GM18508 (cell line): ENCODE measurements around the gene GIPC3.

Experiments used
- ATAC-seq: cut with Tn5 transposase; IDR thresholded peaks from one replicate; pipeline ENCODE4 v1.9.1; 2021; ENCODE audit warnings: moderate number of reproducible peaks; ENCODE audit not compliant: insufficient read depth, unreplicated experiment

The GIPC3 gene

DNA sequence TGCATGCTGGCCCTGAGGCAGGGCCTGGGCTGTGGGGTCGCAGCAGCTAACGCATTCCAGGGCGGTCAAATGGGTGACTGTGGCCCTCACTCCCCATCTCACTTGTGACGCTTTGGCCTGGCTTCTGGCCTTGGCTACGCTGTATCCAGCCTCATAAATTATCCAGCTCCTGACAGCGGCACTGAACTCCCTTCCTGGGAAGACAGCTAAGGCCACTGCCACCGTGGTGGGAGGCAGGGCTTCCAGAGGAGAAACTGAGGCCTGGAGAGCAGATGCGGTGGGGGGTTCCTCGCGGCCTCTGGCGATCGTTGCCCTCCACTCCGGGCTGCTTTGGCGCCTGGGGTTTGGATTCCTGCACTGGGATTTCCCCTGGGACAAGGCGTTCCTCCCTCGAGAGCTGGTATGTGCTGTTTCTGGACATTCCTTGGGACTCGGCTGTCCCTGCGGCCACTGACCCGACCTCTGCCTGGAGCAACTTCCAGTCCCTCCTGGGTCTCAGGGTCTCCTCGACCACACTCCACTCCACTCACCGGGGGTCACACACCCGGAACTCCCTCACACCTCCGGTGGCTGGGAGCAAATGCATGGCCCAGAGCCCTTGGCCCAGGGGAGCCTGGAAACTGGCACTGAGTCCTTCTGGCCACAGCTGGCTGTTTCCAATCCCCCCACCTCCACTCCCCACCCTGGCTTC is 18.0 kb downstream of the GIPC3 start:
- no peak for ATAC-seq

DNA sequence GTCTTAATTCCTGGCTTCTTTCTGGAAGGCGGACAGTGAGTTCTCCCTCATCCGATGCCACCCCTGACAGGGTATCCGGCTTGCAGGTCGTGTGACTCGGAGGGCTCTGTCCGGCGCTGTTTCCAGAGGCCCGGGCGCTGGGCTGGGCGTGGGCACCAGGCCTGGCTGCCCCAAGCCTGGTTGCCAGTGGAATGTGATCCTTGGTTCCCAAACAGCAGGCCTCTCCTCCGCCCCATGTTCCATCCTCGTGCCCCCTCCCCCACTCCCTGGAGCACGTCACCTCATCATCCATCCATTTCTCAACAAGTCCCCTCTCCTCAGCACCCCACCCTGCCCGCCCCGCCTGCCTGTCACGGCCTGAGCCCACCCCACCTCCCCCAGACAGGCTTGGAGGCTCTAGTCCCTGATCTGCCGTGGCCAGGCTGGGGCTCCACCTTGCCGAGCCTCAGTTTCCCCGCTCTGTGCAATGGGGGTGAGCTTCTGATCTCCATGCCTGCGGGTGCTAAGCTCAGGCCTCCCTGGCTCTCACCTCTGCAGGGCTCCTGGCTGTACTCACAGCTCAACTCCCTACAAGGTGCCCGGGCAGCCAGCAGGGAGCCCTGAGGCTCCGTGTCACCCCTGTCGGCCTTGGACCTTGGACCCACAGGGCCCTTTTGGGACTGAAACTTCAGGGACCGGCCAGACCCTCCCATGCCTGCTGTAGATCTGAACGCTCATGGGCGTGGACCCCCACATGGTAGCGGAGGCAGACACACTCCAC is 19.1 kb downstream of the GIPC3 start:
- ATAC-seq, result no peak

DNA sequence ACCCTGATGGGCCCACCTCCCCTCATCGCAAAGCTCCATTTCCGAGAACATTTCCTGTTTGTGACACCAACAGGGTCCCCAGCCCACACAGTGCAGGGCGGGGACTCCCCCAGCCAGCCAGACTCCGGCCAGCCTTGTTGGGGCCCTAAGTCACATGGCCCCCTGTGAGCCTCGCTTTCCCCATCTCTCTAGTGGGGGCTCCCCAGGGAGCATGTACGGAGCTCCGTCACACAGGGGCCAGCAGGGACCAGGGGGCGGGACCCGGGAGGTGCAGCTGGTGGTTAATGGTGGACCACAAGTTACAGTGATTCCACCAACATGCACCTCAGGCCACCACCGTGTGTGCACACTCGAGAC is 19.7 kb downstream of the GIPC3 start:
- ATAC-seq, result no peak

DNA sequence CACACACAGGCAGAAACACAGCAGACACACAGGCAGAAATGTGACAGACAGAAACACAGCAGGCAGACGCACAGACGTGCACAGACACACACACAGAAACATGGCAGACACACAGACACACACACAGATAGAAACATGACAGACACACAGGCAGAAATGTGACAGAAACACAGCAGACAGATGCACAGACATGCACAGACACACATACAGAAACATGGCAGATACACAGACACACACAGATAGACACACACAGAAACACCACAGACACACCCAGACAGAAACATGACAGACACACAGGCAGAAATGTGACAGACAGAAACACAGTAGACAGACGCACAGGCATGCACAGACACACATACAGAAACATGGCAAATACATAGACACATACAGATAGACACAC is 20.1 kb downstream of the GIPC3 start:
- no peak for ATAC-seq

DNA sequence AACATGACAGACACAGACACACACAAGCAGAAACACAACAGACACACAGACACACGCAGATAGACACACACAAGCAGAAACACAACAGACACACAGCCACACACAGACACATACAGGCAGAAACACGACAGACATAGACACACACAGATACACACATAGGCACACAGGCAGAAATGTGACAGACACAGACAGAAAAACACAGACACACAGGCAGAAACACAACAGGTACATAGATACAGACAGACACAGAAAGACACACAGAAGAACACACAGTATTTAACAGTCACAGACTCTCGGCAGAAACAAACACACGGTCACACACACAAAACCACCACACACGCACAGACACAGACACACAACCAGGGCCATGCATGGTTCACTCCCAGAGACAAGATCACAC is 20.5 kb downstream of the GIPC3 start:
- no peak for ATAC-seq

DNA sequence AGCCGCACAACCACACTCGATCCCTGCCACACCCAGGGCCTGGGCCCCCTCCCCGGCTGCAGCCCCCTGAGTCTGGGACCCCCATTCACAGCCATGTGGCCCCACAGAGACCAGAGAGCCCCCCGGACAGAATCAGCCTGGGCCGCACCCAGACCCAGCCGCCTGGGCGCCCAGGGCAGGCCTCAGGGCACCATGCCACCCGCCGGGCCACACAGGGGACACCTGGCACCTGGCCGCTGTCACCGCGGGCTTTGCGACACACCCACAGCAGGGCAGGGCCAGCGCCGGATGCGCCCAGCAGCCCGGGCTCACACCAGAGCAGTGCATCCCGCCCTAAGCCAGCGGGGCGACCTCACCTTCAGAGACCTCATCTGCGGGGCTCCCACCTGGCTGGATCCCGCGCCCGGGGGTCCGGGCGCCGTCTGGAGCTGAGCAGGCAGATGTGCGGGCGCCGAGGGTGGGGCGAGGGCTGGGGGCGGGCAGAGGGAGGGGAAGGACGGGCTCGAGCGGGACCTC is 21.0 kb downstream of the GIPC3 start:
- ATAC-seq, result no peak

DNA sequence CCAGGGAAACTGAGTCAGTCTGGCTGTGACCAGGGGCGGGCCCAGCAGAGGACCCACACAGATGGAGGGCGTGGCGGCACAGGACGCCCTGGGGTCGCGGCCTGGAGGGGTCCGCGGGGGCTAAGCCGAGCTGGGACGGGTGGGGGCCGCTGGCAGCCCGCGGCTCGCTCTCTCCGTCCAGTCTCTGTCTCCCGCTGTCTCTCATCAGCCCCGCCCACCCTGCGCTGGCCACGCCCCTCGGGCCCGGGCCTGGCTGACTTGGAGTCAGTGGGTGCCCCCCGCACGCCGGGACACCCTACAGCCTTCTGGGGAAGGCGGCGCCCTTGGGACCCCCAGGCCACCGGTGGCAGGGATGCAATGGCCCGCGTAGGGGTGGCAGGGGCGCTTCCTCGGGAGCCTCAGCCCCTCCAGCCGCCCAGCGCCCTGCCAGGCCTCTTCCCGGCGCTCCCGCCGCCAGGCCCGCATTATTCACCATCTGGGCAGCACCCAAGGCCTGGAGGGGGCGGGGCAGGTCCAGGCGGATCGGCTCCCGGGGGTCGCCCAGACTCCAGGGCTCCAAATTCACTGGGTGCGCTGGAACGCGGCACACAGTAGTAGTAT is 21.5 kb downstream of the GIPC3 start, which contains the start of gene TBXA2R:
Gene TBXA2R (minus strand): TSS at position 186 of the 600 bp plus-strand sequence. CDS start 6,241 bp downstream, outside the sequence.
- no peak for ATAC-seq

DNA sequence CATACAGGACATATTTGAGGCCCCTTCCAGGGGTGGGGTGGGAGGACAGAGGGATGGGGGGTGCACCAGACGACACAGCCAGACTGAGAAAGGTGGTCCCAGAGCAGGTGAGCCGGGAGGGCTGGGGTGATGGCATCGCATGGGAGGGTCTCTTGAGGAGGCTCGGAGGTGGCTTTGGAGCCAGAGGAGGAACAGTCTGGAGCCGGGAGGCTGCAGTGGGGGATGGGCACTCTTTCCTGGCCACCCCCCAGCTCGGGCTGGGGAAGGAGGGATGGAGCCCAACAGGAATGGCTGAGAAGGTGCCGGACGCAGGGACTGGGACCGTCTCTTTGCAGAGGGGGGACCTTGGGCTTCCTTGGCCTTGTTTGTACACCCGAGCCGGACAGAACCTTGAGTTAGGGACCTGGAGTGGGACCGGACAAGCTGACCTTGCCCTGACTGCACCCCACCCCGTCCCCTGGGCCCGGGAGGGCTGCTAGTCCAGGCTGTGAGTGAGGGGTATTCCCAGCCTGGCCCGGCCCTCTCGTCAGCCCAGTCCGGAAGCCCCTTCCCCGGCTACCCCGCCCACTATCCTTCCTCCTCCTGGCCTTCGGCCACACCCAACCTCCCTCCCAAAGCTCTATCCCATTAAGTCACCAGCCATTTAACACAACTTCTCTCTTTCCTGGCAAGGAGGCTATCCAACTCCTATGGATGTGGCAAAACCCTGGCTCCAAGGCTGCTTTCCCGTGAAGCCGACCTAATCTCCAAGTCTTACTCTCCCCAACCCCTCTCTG is 22.2 kb downstream of the GIPC3 start:
- no peak for ATAC-seq

DNA sequence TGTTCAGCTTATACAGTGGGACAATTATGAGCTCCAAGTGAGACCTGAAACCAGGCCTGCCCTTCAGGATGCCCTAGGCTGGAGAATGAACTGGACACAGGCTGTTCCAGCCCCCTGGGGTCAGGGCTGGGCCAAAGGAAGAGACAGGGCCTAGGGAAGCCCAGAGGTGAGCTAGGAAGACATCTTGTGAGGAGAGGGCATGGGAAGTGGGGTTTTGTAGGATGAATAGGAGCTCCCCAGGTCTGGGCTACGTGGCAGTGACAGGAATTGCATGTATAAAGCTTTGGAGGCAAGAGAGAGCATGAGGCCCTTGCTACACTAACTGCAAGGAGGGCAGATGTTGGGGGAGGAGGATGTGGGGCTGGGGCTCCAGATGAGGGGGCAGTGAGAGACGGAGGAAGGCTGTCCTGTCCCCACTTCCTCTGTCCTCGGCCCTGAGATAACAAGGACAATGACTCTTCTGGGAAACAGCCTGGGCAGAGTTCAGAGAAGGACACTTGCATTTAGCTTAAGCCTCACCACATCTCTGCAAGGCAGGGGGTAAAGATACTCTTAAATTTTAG is 22.9 kb downstream of the GIPC3 start:
- ATAC-seq, result no peak

DNA sequence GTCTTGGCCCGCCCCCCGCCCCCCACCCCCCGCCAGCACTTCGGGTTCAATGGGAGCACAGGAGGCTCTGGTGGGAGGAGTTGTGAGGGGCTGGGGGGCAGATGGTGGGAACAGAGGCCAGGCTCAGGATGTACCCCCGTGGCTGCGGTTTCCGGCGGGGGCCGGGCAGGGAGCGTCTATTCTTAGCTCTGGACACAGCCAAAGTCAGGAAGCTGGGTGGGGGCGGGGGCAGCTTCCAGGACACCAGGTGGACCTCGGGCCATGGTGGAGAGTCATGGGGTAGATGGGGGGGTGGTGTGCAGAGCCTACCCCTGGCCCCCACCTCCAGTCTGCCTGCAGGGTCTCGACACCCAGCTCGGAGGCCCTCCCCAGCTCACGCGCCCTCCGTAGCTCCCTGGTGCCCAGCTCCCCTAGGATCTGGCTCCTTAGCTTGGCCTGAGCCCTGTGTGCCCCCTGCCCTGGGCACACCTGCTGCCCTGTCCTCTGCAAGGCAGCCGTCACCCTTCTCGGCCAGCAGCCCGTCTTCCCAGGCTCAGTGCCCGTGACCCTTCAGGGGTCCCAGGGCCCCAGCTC is 23.6 kb downstream of the GIPC3 start:
- no peak for ATAC-seq

DNA sequence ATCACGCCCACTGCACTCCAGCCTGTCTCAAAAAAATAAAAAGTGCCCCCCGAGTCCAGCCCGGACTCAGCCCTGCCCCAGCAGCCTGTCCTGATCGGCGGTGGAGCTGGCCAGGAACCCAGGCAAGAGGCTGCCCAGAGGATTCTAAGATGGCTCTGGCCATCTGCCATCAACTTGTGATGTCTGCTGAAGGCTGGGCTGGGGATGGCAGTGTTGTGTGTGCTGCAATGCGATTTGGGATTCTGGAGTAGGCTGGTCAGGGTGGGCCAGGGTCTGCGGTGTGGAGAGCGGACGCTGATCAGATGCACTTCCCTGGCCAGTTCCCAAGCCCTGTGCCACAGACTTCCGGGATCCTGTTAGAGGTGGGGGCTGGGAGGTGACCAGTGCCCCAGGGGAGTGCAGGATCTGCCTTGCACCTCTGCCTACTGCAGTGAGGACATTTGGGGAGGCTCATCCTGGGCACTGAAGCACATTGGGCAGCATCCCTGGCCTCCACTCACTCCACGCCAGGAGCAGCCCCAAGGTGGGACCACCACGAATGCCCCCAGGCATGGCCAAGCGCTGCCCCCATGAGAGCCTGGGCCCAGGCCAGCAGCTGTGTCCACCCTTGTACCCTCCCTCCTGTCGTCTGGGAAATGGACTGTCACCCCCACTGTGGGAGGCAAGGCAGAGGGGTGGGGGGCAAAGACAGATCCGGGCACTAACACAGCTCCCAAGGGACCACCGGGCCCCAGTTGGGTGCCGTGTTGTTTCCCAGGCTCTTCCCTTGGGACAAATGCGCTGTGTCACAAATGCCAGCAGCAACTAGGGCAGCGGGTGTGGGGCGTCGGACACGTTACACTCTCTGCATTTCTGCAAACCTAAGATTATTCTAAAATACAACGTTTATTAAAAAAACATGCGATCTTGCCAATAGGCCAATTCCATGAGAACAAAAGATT is 24.8 kb downstream of the GIPC3 start:
- ATAC-seq, result no peak

DNA sequence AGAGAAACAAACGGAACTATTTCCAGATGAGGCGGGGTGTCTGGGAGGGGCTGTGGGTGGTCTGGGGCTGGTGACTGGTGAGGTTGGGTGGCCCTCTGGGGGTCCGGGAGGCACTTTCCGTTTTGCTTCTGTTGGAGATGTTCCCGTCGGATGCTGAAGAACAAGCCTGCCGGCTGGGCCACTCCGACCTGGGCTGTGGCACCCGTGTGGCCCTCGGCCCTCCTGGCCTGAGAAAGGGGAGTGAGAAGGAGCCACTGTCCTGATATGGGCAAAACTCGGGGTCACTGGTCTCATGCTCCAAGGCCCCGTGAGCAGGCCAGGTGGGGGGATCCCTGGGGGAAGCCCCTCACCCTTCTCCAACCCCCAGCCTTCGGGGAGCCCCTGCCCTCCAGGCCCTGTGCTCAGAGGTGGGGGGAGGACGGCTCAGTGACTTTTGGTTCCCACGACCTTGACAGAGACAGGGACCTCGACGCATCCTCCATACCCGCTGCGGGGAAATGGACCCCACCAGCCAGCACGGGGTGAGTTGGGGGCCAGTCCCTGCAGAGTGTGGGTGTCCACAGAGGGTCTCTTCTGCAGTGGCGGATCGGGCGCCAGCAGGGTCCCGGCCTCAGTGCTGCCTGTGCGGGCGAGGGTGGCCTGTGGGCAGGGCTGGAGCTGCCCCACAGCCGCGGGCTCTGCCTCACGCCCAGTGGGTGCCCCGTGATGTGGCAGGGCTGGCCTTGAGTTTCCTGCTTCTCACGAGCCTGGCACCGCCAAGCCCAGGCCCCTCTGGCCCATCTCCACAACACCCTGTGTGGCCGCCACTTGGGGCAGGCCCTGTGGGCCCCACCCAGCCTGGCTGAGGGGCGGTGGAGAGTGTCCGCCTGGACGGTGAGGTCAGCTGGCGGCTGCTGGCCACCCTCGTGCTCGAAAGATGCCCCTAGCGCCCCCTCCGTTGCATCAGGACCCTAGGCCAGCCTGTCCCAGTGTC is 25.8 kb downstream of the GIPC3 start:
- ATAC-seq, result no peak

DNA sequence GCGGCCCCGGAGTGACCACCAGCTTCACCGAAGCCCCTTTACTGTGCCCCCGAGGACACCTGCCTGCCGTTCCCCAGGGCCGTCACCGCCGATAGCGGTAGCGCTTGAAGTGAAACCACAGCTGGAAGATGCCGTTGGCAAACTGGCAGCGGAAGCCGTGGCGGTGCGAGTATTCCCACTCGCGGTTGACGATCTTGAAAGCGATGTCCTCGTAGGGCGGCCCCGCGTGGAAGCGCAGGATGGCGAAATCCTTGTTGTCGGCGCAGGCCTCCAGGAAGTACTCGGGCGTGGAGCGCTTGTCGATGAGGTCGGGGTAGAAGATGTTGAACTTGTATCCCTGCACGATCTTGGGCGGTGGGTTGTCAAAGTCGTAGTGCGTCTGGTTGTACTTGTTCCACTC is 26.6 kb downstream of the GIPC3 start:
- no peak for ATAC-seq

DNA sequence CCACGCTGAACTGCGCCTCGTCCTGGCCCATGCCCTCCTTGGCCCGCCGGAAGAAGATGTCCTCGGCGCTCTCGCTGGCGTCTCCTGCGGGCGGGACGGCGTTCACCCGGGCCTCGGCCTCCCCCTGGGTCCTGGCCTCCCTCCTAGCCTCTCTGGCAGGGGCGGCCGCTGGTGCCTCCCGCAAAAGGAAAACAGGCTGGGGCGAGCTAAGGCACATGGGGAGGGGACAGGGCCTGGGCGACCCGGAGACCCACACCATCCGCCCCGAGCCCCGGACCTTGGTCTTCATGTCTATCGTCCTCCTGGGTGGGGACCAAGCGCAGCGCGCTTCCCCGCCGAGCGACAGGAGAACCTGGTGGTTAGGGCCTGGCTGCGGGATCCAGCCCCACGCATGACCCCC is 27.1 kb downstream of the GIPC3 start:
- no peak for ATAC-seq

DNA sequence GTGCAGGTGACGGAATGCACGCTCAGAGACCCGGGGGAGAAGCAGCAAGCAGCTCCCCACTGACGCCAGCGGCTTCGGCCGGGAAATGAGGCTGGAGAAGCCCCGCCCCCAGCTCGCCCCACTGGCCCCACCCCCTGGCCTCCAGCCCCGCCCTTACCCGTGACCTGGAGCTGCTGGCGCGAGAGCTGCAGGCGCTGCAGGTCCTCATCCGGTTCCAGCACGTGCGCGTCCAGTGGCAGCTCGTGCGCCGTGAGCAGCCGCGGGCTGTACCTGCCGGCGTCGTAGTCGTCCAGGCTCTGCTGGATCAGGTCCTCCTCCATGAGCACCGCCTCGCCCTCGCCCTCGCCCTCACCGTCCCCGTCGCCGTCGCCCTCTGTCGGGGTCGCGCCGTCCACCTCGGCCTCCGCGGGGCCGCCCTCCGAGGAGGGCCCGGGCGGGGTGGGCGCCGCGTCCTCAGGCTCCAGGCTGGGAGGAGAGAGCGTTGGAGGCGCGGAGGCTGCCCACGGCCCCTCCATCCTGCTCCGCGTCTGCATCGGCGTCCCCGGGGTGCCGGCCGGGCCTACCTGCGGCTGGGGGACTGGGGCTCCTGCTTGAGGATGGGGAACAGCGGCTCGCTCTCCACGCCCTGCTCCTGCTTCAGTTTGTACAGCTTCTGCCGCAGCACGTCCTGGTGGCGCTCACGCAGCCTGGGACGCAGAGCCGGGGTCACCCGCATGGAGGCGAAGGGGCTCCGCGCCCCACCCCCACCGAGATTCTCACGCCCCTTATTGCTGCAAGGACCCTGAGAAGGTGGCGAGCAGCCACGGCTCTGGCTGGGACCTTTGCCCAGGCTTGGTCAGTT is 27.8 kb downstream of the GIPC3 start:
- ATAC-seq, result no peak

DNA sequence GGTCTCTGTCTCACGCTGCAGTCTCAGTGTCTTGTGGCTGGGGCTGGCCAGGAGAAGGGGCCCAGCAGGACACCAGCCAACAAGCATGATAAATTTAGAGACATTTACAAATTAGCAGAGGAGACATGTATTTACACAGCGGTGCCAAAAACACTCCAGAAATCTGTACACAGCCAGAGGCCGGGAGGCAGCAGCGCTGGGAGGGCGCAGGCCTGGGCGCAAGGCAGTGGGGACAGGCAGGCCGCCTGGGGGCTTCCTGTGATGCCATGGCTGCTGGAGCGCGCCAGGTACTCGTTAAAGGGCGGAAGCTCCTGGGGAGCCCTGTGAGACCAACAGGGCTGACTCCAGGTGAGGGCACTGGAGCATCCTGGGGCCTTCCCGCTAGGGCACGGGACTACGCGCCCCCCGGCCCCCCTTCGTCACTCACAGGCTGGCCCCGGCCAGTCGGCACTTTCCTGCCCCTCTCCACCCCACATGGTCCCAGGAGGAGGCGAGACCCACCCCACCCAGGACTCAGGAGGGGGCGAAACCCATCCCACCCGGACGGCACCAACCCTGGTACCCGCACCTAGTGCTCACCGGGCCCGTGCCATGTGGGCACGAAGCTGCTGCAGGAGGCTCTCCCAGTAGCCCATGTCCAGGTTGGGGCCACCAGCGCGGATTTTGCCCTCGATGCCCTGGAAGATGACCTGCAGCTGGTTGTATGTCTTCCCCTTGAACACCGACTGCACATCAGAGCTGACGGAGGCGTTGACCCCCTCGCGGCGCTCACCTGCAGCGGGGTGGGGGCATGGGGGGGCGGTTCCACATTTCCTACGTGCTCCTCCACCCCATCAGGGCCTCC is 28.8 kb downstream of the GIPC3 start:
- ATAC-seq, result no peak
